Naive thymus-derived CD8-positive, alpha-beta T cell (primary cell): Measurements from ENCODE around the gene NHSL1. TPM values are rescaled to one million over a fixed set of nuclear protein-coding genes. Genes with fewer than 3 reads are reported as not detected.

ENCODE experiments used
- ATAC-seq, 2 donors: fragments of 150-1000 bp; cut with Tn5 transposase in 1 of 2; sonication (Bioruptor Pico), chemical (Tn5 transposase) in 1 of 2; 1 replicate in 1 of 2; 2 replicates in 1 of 2; pipeline ENCODE4 v1.10.0; 2021; ENCODE audit warnings: mild to moderate bottlenecking in 2 of 2, moderate library complexity in 2 of 2
- POLR2A ChIA-PET: fragments of 350-600 bp; sonication (Branson Sonifier 250); formaldehyde crosslinking; loops from one replicate; lab custom pipeline; 2021; ENCODE audit warnings: antibody characterized with exemption; lab: Charles Lee
- DNase-seq, 10 donors: peaks; one replicate each; pipeline versions ENCODE4 v3.0.0 to v3.0.0-alpha.2; 2020 to 2022
- H3K27ac Mint-ChIP-seq, 10 donors: one replicate each; pipeline ENCODE4 v1.8.0; 2020 to 2022; ENCODE audit warnings: mild to moderate bottlenecking in 10 of 10, mixed read lengths in 10 of 10, moderate library complexity in 4 of 10, inconsistent platforms in 1 of 10
- H3K27me3 Mint-ChIP-seq, 5 donors: one replicate each; pipeline ENCODE4 v1.8.0; 2021 to 2022; ENCODE audit warnings: mixed read lengths in 5 of 5
- H3K36me3 Mint-ChIP-seq, 3 donors: one replicate each; pipeline ENCODE4 v1.8.0; 2020 to 2022; ENCODE audit warnings: mixed read lengths in 3 of 3, mild to moderate bottlenecking in 2 of 3, inconsistent platforms in 1 of 3
- H3K4me1 Mint-ChIP-seq, 4 donors: one replicate each; pipeline ENCODE4 v1.8.0; 2021 to 2022; ENCODE audit warnings: mixed read lengths in 4 of 4
- H3K4me3 Mint-ChIP-seq, 10 donors: one replicate each; pipeline ENCODE4 v1.8.0; 2020 to 2022; ENCODE audit warnings: mild to moderate bottlenecking in 10 of 10, mixed read lengths in 10 of 10, moderate library complexity in 6 of 10, inconsistent platforms in 1 of 10
- H3K9me3 Mint-ChIP-seq, 9 donors: one replicate each; pipeline ENCODE4 v1.8.0; 2020 to 2022; ENCODE audit warnings: mixed read lengths in 9 of 9, mild to moderate bottlenecking in 3 of 9, inconsistent platforms in 1 of 9, moderate library complexity in 1 of 9
- polyA plus RNA-seq, 3 donors: library from polyadenylated mRNA; unstranded; fragments of 300-500 nt; fragmentation: Illumina TruSeq; gene quantifications; one replicate each; pipeline ENCODE4 v1.2.3, GENCODE V29; 2021
- total RNA-seq, 8 experiments: library from RNA in 2 of 8; stranded (reverse) in 2 of 8; gene quantifications; one replicate each; pipeline ENCODE4 v1.2.3 and lab custom pipeline; 2021 to 2026

The NHSL1 gene
- total and polyA plus RNA-seq, 5 experiments from 2014 or later: 0.05 to 0.08 TPM; not detected in 3

DNA sequence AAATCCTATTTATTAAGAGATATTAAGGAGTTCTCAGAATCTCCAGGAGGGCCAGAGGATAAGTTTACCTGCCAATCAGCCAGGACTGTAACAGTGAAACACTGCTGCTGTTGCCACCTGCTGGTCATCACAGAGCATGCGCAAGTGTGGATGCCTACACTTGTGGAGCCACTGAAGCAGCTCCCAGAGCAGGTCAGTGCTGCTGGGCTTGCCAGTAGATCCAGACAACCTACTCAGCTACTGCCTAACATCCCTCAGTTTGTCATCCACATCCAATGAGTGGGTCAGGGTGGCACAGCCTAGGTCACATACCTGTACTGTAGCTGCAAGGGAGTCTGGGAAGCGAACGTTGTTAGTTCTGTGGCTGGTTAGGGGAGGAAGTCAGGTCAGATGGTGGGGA is 18.3 kb upstream of the NHSL1 start:
- Mint-ChIP-seq H3K27ac (no peak overlapping the region), H3K9me3 (peaks cover 0 to 3% (median 0%) of the 10 kb centered on the region in 9 donors)
- POLR2A ChIA-PET: interaction anchor here (0.9 kb wide), 1 partner anchor 15 kb away, joined by 3 read pairs; no protein-coding TSS in a partner anchor

DNA sequence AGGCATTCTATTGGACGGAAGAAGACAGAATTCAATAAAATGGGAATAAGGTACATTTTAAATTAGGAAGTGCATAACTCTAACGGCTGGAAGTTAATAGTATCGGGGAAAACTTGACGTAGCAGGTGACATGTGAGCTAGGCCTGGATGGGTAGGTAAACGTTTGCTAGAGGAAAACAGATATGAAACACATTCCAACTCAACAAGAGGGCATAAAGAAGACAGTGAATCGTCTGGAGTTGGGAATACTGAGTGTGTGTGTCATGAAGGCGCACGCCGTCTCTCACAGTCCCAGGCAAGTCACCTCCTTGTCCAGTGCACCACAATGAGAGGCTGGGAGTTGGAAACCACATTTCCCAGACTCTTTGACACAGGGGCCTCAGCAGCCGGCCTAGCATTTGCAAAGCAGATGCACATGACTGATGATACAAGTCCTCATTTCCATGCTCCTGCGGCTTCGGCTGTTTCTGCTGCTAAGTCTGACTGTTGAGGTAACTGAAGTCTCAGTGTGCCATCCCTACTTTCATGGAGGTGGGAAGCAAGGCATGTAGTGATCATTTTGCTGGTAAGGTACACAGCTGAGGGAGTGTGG is 16.5 kb upstream of the NHSL1 start:
- POLR2A ChIA-PET: no interaction called here
- Mint-ChIP-seq H3K4me3 (no peak overlapping the region), H3K9me3 (peaks cover 0 to 3% (median 0%) of the 10 kb centered on the region in 9 donors), H3K4me1 (peaks cover 3 to 14% (median 9%) of the 10 kb centered on the region in 4 donors), H3K27ac (no peak overlapping the region), H3K27me3 (peaks cover 0 to 6% (median 1%) of the 10 kb centered on the region in 5 donors), H3K36me3 (no peaks in the 10 kb centered on the region)
- ATAC-seq (no peak), DNase-seq (no peak)

More for the DNA sequence above, 18.3 kb upstream of the NHSL1 start:
- ATAC-seq: peak; percentile 70 to 96
- peaks cover 5 to 20% (median 13%) of the 10 kb centered on the region in 4 donors for H3K4me1 Mint-ChIP-seq
- no peaks in the 10 kb centered on the region for H3K36me3 Mint-ChIP-seq
- H3K27me3 Mint-ChIP-seq: peaks cover 0 to 6% (median 4%) of the 10 kb centered on the region in 5 donors
- DNase-seq: peak; percentile 15 to 78 (median 52)
- no peak overlapping the region for H3K4me3 Mint-ChIP-seq

DNA sequence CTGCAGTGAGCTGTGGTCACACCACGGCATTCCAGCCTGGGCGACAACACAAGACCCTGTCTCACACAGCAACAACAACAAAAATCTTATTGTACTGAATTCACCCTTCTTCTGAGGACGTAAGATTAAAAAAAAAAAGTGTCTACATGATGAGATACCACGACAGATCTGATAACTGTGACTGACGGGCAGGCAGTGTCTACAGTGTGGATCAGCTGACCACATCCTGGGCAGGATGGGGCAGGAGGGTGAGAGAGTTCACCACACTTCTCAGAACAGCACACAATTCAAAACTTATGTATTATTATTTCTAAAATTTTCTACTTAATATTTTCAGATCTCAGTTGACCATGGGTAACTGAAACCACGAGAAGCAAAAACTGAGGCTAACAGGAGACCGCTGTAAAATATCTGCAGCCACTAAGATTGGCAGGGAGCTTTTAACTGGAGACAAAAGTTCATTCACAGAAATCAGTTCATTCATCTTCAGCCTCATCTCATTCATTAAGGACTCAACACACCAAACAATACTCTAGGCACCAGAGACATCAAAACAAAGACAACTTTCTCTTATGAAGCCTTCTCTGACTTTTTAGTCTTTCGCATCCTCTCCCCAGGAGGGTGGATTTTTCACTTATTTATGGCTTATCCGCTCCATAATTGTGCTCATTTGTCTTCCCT is 15.7 kb upstream of the NHSL1 start:
- H3K4me1 Mint-ChIP-seq: peaks cover 3 to 14% (median 9%) of the 10 kb centered on the region in 4 donors
- DNase-seq (peak in 3 of 10 donors; percentile 11 to 24 (median 13)), ATAC-seq (peak in 1 of 2 donors; percentile 91)
- H3K27me3 Mint-ChIP-seq: peaks cover 0 to 4% (median 0%) of the 10 kb centered on the region in 5 donors
- H3K36me3 Mint-ChIP-seq: no peaks in the 10 kb centered on the region
- H3K9me3 Mint-ChIP-seq: peaks cover 0 to 3% (median 0%) of the 10 kb centered on the region in 9 donors
- POLR2A ChIA-PET: no interaction called here
- H3K4me3 Mint-ChIP-seq: no peak overlapping the region
- H3K27ac Mint-ChIP-seq: no peak overlapping the region

DNA sequence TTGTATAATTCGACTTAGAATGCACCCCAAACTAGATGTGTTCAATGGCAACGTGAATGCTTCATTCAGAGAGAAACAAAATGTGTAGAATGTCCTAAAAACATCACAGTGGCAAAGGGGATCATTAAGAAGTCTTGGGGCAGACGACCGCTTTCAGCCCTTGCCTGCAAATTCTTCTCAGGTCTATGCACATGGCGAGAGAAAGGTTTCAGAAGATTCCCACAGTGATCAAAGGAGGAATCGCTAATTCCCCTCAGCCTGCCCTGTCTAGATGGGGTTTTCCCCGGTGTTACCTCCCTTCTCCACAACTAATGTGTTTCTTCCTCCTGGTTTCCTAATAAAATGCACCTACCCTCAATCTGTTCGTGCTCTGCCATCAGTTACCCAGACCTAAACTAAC is 13.3 kb upstream of the NHSL1 start:
- H3K36me3 Mint-ChIP-seq: no peaks in the 10 kb centered on the region
- peaks cover 0 to 4% (median 0%) of the 10 kb centered on the region in 5 donors for H3K27me3 Mint-ChIP-seq
- H3K4me1 Mint-ChIP-seq: peaks cover 2 to 14% (median 10%) of the 10 kb centered on the region in 4 donors
- H3K9me3 Mint-ChIP-seq: peaks cover 0 to under 1% (median 0%) of the 10 kb centered on the region in 9 donors
- POLR2A ChIA-PET: no interaction called here
- no peak overlapping the region for H3K27ac Mint-ChIP-seq
- no peak overlapping the region for H3K4me3 Mint-ChIP-seq
- ATAC-seq (no peak), DNase-seq (no peak)

DNA sequence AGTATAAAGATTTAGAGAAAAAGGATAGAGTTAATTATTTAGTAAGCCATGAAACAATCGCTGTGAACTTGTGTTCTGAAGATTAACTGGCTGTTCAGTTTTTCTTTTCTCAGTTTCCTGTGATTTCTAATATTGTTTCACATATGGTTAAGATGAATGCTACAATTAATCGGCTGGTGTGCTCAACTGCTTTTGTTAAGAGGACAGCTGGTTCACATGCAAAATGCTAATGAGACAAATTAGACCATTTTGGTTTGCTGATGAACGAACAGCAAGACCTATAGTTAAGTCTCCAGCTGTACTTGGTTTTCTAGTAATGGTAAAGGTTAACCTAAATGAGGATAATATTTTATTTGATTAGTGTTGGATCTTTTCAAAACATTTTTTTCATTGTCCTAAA is 10.8 kb upstream of the NHSL1 start:
- Mint-ChIP-seq H3K9me3 (no peaks in the 10 kb centered on the region), H3K4me3 (no peak overlapping the region), H3K27me3 (peaks cover 0 to 6% (median 0%) of the 10 kb centered on the region in 5 donors), H3K27ac (no peak overlapping the region), H3K4me1 (peaks cover 2 to 8% (median 6%) of the 10 kb centered on the region in 4 donors), H3K36me3 (no peaks in the 10 kb centered on the region)
- ATAC-seq (no peak), DNase-seq (no peak)
- POLR2A ChIA-PET: no interaction called here

DNA sequence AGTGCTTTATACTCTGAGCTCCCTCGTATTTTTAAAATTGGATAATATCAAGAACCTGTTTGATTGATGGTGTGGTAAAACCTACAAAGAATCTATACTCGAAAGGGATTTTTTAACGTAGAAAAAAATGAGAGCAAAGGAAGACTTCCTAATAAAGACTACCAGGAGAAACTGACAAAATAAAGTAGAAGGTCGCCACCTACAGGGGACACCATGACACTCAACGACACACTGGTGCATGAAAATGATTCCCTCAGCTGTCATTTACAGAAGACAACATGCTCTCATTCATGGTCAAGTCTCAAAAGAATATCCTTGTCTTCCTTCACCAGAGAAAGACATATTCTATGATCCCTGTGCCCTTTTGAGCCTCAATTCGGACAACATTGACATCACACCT is 10.1 kb upstream of the NHSL1 start:
- ATAC-seq (peak; percentile 39 to 59), DNase-seq (peak in 9 of 10 donors; percentile 4 to 66 (median 27))
- H3K36me3 Mint-ChIP-seq: no peaks in the 10 kb centered on the region
- no peak overlapping the region for H3K27ac Mint-ChIP-seq
- no peaks in the 10 kb centered on the region for H3K9me3 Mint-ChIP-seq
- H3K27me3 Mint-ChIP-seq: peaks cover 0 to 6% (median 0%) of the 10 kb centered on the region in 5 donors
- H3K4me3 Mint-ChIP-seq: no peak overlapping the region
- H3K4me1 Mint-ChIP-seq: peaks cover 0 to 2% (median 0%) of the 10 kb centered on the region in 4 donors
- POLR2A ChIA-PET: interaction anchor here (0.7 kb wide), 1 partner anchor 54 kb away, joined by 3 read pairs; no protein-coding TSS in a partner anchor

DNA sequence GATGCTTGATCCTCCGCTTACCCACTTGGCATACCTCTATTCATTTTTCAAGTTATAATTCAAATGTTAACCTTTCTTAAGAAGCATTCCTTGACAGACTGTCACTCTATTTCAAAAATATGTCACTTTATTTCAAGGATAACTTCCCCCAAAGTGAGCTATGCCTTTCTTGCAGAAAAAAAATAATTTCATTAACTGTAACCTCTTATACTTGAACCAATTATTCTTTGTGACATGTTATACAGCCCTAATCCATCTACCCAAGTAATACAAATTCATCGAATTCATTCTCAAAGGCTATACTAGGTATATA is 9.3 kb upstream of the NHSL1 start:
- Mint-ChIP-seq H3K4me3 (no peak overlapping the region), H3K9me3 (no peaks in the 10 kb centered on the region), H3K27ac (no peak overlapping the region), H3K27me3 (peaks cover 0 to 5% (median 0%) of the 10 kb centered on the region in 5 donors), H3K36me3 (no peaks in the 10 kb centered on the region), H3K4me1 (peaks cover 0 to 2% (median 0%) of the 10 kb centered on the region in 4 donors)
- ATAC-seq: no peak
- POLR2A ChIA-PET: interaction anchor here (0.7 kb wide), 1 partner anchor 53 kb away, joined by 3 read pairs; no protein-coding TSS in a partner anchor
- DNase-seq: no peak

DNA sequence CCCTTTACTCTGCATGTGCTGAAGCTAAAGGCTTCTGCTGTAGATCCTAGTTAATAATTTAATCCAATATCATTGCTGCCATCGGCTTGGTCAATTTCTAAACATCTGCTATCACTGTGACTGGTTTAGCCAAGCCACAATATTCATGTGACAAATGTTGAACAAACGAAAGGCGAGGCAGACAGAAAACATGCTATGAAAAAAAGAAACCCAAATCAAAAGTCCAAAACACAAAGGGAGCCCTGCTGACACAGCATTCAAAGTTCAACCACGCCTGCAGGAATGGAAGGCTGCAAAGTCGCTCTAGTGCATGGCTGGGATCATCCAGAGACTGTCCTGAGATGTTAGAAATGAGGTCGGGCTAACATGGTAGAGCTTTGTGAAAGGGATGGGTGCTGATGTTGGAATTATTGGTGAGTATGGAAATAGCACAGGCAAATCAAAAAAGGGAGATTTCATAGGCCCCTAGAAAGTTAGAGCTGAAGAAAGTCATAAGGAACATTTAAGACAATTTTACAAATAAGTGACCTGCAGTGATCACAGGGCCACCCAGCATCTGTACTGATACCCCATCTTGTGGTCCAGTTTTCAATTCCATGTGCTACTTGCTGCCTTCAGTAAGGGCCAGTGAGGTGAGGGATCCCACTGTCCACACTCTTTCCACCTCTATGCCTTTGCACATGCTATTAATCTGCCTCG is 8.8 kb upstream of the NHSL1 start:
- DNase-seq (no peak), ATAC-seq (no peak)
- POLR2A ChIA-PET: no interaction called here
- Mint-ChIP-seq H3K36me3 (no peaks in the 10 kb centered on the region), H3K9me3 (no peaks in the 10 kb centered on the region), H3K27me3 (peaks cover 0 to 3% (median 0%) of the 10 kb centered on the region in 5 donors), H3K4me1 (peaks cover 0 to 2% (median 0%) of the 10 kb centered on the region in 4 donors), H3K4me3 (no peak overlapping the region), H3K27ac (no peak overlapping the region)

DNA sequence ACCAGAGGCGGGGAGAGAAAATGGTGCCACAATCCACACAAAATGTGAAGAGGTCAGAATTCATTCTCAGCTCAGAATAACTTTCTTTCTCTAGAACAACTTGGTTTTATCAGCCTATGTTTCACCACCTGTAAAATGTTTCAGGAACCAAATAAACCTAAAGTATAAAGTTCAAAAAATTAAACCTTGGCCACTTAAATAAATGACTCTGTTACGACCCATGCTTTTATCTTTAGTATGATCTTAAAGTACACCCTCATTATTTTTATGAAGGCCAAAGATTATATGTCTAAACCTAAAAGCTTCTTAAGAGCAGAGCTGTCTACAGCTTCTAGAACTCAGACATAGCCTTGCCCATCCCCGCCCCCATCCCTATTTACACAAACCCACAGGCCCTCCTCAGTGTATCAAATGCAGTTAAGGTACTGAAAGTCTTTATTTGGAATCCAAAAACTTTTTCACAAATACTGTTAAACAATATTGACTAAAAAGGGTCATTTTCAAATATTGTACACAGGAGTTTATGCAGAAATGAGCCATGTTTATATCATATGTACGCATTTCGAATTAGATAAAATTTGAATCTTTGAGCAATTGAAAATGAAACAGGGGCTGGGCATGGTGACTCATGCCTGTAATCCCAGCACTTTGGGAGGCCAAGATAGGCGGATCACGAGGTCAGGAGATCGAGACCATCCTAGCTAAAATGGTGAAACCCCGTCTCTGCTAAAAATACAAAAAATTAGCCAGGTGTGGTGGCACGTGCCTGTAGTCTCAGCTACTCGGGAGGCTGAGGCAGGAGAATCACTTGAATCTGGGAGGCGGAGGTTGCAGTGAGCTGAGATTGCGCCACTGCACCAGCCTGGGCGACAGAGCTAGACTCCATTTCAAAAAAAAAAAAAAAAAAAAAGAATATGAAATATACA is 5.7 kb upstream of the NHSL1 start:
- Mint-ChIP-seq H3K27ac (no peak overlapping the region), H3K27me3 (peaks cover 0 to 2% (median 0%) of the 10 kb centered on the region in 5 donors), H3K4me3 (no peak overlapping the region), H3K4me1 (peaks cover 0 to 2% (median 0%) of the 10 kb centered on the region in 4 donors), H3K36me3 (no peaks in the 10 kb centered on the region), H3K9me3 (no peaks in the 10 kb centered on the region)
- DNase-seq: no peak
- POLR2A ChIA-PET: no interaction called here
- no peak for ATAC-seq

DNA sequence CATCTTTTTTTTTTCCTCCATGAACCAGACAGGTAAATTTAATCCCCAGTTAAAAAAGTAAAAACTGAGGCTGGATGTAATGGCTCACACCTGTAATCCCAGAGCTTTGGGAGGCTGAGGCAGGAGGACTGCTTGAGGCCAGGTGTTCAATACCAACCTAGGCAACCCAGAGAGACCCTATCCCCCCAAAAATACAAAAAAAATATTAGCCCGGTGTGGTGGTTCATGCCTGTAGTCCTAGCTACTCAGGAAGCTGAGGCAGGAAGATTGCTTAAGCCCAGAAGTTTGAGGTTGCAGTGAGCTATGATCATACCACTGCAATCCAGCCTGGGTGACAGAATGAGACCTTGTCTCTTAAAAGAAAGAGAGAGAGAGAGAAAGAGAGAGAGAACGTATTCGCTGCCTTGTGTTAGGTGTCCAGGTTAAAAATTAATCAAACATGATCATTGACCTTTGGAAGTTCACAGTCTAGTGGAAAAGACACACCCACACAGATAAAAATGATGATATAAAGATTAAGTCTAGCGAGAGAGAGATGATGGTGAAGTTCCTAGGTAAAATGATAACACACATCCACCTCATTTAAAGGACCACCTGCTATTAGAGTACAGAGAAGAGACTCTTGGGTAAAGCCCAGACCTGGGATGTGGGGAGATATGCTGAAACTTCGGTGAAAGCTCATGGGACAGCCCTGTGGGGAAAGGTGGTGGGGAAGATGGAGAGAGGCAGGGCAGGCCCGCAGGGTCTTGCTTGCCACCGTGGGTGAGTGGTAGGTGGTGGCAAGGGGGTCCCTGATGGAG is 4.8 kb upstream of the NHSL1 start:
- Mint-ChIP-seq H3K4me3 (no peak overlapping the region), H3K27me3 (peaks cover 0 to 2% (median 0%) of the 10 kb centered on the region in 5 donors), H3K36me3 (no peaks in the 10 kb centered on the region), H3K4me1 (peaks cover 0 to 7% (median 4%) of the 10 kb centered on the region in 4 donors), H3K9me3 (no peaks in the 10 kb centered on the region), H3K27ac (no peak overlapping the region)
- DNase-seq: no peak
- POLR2A ChIA-PET: no interaction called here
- ATAC-seq: no peak

DNA sequence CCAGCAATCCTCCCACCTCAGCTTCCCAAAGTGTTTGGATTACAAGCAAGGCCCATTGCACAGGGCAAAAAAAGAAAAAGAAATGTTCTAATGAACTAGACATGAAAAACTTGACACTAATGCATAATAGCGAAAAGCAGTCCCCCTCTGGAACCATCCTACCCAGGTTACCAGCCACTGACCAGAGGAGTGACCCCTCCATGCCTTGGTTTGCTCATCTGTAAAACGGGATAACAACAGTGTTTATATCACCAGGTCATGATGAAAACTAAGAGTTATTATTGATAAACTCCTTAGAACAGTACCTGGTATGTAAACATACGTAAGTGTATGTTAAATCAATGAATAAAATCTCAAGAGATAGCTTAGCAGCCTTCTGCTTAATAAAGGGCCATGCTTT is 3.3 kb upstream of the NHSL1 start:
- POLR2A ChIA-PET: no interaction called here
- DNase-seq (no peak), ATAC-seq (no peak)
- Mint-ChIP-seq H3K4me1 (peaks cover 0 to 11% (median 6%) of the 10 kb centered on the region in 4 donors), H3K36me3 (no peaks in the 10 kb centered on the region), H3K27me3 (peaks cover 0 to 11% (median 5%) of the 10 kb centered on the region in 5 donors), H3K27ac (no peak overlapping the region), H3K4me3 (no peak overlapping the region), H3K9me3 (no peaks in the 10 kb centered on the region)
